ENCODE results near the gene OSBPL5.

DNA sequence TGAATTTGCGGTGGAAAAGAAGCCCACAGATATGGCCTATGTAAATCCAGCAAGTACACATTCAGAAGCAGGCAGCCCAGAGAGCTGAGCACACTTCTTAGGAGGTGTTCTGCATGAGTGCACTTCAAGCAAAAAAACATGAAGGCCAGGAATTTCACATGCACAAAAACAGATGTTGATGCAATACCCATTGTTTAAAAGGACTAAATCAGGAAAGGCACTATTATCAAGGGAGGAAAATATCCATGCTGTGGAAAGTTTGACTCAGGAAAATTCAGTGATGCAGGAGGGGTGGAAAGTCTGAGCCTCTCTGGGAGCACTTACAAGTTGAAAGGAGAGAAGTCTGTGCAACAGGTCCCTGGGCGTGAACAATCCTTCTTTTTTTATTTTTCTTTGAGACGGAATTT is 92.1 kb downstream of the OSBPL5 start:
- TF ChIP-seq, protein P1, sequence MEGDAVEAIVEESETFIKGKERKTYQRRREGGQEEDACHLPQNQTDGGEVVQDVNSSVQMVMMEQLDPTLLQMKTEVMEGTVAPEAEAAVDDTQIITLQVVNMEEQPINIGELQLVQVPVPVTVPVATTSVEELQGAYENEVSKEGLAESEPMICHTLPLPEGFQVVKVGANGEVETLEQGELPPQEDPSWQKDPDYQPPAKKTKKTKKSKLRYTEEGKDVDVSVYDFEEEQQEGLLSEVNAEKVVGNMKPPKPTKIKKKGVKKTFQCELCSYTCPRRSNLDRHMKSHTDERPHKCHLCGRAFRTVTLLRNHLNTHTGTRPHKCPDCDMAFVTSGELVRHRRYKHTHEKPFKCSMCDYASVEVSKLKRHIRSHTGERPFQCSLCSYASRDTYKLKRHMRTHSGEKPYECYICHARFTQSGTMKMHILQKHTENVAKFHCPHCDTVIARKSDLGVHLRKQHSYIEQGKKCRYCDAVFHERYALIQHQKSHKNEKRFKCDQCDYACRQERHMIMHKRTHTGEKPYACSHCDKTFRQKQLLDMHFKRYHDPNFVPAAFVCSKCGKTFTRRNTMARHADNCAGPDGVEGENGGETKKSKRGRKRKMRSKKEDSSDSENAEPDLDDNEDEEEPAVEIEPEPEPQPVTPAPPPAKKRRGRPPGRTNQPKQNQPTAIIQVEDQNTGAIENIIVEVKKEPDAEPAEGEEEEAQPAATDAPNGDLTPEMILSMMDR (IDR thresholded peaks at IDR 0.05; ENCODE audit: low read depth, low read length, poor library complexity, severe bottlenecking) = no peak
- no peak for TF ChIP-seq EZH2phosphoT487 (IDR thresholded peaks at IDR 0.05; ENCODE audit: borderline replicate concordance, low read length)
